Astrocyte (in vitro differentiated cells and primary cell): ENCODE measurements around the gene ELMOD3. TPM values are rescaled to one million over a fixed set of nuclear protein-coding genes. Genes with fewer than 3 reads are reported as not detected.
"Not testable (repeated sequence)": the region's sequence is repeated elsewhere in the genome, so short reads cannot be mapped to it uniquely, and the experiment has no call there.

Experiments
- DNase-seq: peaks from one replicate; pipeline ENCODE4 v3.0.0-alpha.2; 2010; ENCODE audit warnings: low read depth
- FAIRE-seq: peaks from 2 replicates; lab custom pipeline; 2011; peaks lifted over from hg19 to GRCh38; lab: Jason Lieb, UNC
- H2AFZ ChIP-seq: 2 replicates; pipeline ENCODE4 v1.6.0; 2012; ENCODE audit warnings: low read depth, low read length, inconsistent platforms
- H3K27ac ChIP-seq: 2 replicates; pipeline ENCODE4 v1.5.1; 2011; ENCODE audit warnings: low read depth, low read length, inconsistent platforms
- H3K27me3 ChIP-seq: 2 replicates; pipeline ENCODE4 v1.6.0; 2011; ENCODE audit warnings: low read length, inconsistent platforms; ENCODE audit not compliant: insufficient read depth
- H3K36me3 ChIP-seq: 2 replicates; pipeline ENCODE4 v1.5.1; 2011; ENCODE audit warnings: low read length, inconsistent platforms; ENCODE audit not compliant: insufficient read depth
- H3K4me1 ChIP-seq: 2 replicates; pipeline ENCODE4 v1.5.1; 2011; ENCODE audit warnings: low read length, inconsistent platforms; ENCODE audit not compliant: insufficient read depth
- H3K4me2 ChIP-seq: 2 replicates; pipeline ENCODE4 v1.6.0; 2012; ENCODE audit warnings: low read length, inconsistent platforms
- H3K4me3 ChIP-seq: 2 replicates; pipeline ENCODE4 v1.5.1; 2011; ENCODE audit warnings: low read depth, mild to moderate bottlenecking, low read length, inconsistent platforms; ENCODE audit not compliant: insufficient read depth
- H3K79me2 ChIP-seq: 2 replicates; pipeline ENCODE4 v1.6.0; 2012; ENCODE audit warnings: mild to moderate bottlenecking, low read length, inconsistent platforms; ENCODE audit not compliant: insufficient read depth
- H3K9ac ChIP-seq: 2 replicates; pipeline ENCODE4 v1.6.0; 2012; ENCODE audit warnings: mild to moderate bottlenecking, low read length, inconsistent platforms
- H3K9me3 ChIP-seq: 2 replicates; pipeline ENCODE4 v1.5.1; 2012; ENCODE audit warnings: low read depth, mild to moderate bottlenecking, low read length, inconsistent platforms; ENCODE audit not compliant: insufficient read depth
- H4K20me1 ChIP-seq: 2 replicates; pipeline ENCODE4 v1.6.0; 2012; ENCODE audit warnings: low read length, inconsistent platforms; ENCODE audit not compliant: insufficient read depth
- H3K27ac Mint-ChIP-seq: one replicate; pipeline ENCODE4 v1.8.0; 2021; ENCODE audit warnings: mild to moderate bottlenecking, mixed read lengths; ENCODE audit not compliant: unreplicated experiment
- H3K27me3 Mint-ChIP-seq: one replicate; pipeline ENCODE4 v1.8.0; 2021; ENCODE audit warnings: low read depth, mixed read lengths; ENCODE audit not compliant: unreplicated experiment
- H3K36me3 Mint-ChIP-seq: one replicate; pipeline ENCODE4 v1.8.0; 2021; ENCODE audit warnings: low read depth, mixed read lengths; ENCODE audit not compliant: unreplicated experiment
- H3K4me1 Mint-ChIP-seq: one replicate; pipeline ENCODE4 v1.8.0; 2021; ENCODE audit warnings: low read depth, mixed read lengths; ENCODE audit not compliant: unreplicated experiment
- H3K4me3 Mint-ChIP-seq: one replicate; pipeline ENCODE4 v1.8.0; 2021; ENCODE audit warnings: mild to moderate bottlenecking, moderate library complexity, mixed read lengths; ENCODE audit not compliant: unreplicated experiment
- H3K9me3 Mint-ChIP-seq: one replicate; pipeline ENCODE4 v1.8.0; 2021; ENCODE audit warnings: mild to moderate bottlenecking, mixed read lengths; ENCODE audit not compliant: unreplicated experiment
- EZH2 ChIP-seq: IDR thresholded peaks from 2 replicates; pipeline ENCODE4 v1.6.1; 2012; ENCODE audit warnings: mild to moderate bottlenecking, low read length, inconsistent platforms; ENCODE audit not compliant: insufficient read depth
- total RNA-seq: library from RNA; stranded (reverse); gene quantifications from 2 replicates; pipeline ENCODE4 v1.2.1, GENCODE V29; 2021
- TF ChIP-seq, protein P1 (sequence below): IDR thresholded peaks from 2 replicates; pipeline ENCODE4 v1.5.1; 2011; ENCODE audit warnings: low read depth, mild to moderate bottlenecking, inconsistent platforms, low read length, moderate library complexity; ENCODE audit not compliant: insufficient read depth

Gene ELMOD3
- total RNA-seq, 1 donor from 2014 or later: 11.7 TPM

DNA sequence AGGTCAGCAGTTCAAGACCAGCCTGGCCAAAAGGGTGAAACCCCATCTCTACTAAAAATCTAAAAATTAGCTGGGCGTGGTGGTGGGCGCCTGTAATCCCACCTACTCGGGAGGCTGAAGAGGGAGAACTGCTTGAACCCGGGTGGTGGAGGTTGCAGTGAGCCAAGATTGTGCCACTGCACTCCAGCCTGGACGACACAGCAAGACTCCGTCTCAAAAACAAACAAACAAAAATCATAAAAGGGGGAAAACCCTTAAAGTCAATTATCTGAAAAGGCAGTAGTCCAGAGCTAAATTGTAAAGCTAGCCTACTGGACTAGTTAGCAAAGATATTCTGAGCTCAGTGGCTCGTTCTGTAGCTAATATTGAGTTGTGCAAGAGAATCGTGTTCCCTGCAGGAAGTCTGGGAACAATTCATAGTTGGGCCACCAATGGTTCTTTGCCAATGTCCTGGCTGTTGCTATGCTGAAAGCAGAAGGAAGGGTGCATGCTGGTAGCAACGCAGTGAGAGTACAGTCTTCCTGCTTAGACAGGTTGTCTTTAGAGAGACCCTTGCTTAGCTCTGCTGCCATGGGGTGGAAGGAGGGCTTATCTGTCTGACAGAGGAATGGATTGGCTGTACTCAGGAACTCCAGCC lies 31.1 kb upstream of the ELMOD3 start:
- Mint-ChIP-seq H3K27me3 (no peaks in the 10 kb centered on the region), H3K36me3 (peaks cover 35% of the 10 kb centered on the region), H3K9me3 (no peaks in the 10 kb centered on the region), H3K4me3 (no peak overlapping the region), H3K27ac (no peak overlapping the region), H3K4me1 (peaks cover 27% of the 10 kb centered on the region)
- H3K9ac ChIP-seq: no peak overlapping the region
- FAIRE-seq (no peak), DNase-seq (no peak)
- H3K4me3 ChIP-seq: no peak overlapping the region
- peaks cover 84% of the 10 kb centered on the region for H3K79me2 ChIP-seq
- no peak overlapping the region for H3K4me2 ChIP-seq
- H4K20me1 ChIP-seq: peaks cover 83% of the 10 kb centered on the region
- no peak for TF ChIP-seq EZH2
- TF ChIP-seq, protein P1, sequence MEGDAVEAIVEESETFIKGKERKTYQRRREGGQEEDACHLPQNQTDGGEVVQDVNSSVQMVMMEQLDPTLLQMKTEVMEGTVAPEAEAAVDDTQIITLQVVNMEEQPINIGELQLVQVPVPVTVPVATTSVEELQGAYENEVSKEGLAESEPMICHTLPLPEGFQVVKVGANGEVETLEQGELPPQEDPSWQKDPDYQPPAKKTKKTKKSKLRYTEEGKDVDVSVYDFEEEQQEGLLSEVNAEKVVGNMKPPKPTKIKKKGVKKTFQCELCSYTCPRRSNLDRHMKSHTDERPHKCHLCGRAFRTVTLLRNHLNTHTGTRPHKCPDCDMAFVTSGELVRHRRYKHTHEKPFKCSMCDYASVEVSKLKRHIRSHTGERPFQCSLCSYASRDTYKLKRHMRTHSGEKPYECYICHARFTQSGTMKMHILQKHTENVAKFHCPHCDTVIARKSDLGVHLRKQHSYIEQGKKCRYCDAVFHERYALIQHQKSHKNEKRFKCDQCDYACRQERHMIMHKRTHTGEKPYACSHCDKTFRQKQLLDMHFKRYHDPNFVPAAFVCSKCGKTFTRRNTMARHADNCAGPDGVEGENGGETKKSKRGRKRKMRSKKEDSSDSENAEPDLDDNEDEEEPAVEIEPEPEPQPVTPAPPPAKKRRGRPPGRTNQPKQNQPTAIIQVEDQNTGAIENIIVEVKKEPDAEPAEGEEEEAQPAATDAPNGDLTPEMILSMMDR: no peak
- peaks cover 11% of the 10 kb centered on the region for H3K4me1 ChIP-seq
- H3K27ac ChIP-seq: no peak overlapping the region
- no peaks in the 10 kb centered on the region for H3K9me3 ChIP-seq
- H3K36me3 ChIP-seq: peaks cover 50% of the 10 kb centered on the region
- H2AFZ ChIP-seq: no peak overlapping the region
- no peaks in the 10 kb centered on the region for H3K27me3 ChIP-seq

DNA sequence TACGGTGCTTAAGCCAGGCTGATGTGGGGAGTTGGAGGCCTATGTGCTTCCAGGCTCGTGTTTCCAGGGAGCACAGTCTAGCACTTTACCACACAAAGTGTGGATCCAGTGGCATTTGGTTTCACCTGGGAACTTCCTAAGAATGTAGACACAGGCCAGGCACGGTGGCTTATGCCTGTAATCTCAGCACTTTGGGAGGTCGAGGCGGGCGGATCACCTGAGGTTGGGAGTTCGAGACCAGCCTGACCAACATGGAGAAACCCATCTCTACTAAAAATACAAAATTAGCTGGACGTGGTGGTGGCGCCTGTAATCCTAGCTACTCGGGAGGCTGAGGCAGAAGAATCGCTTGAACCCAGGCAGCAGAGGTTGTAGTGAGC lies 30.6 kb upstream of the ELMOD3 start:
- H3K9me3 Mint-ChIP-seq, H3K27me3 ChIP-seq, H3K9ac ChIP-seq, H3K9me3 ChIP-seq, H2AFZ ChIP-seq, H3K27ac Mint-ChIP-seq, DNase-seq, H3K4me3 ChIP-seq, H3K4me2 ChIP-seq, FAIRE-seq, H3K27ac ChIP-seq, H3K27me3 Mint-ChIP-seq: not testable (repeated sequence)
- Histone ChIP-seq H3K36me3 (peaks cover 45% of the 10 kb centered on the region), H4K20me1 (peaks cover 78% of the 10 kb centered on the region), H3K4me1 (peaks cover 11% of the 10 kb centered on the region), H3K79me2 (peaks cover 79% of the 10 kb centered on the region)
- peaks cover 31% of the 10 kb centered on the region for H3K36me3 Mint-ChIP-seq
- H3K4me3 Mint-ChIP-seq: peak overlapping the region; percentile 40
- H3K4me1 Mint-ChIP-seq: peaks cover 26% of the 10 kb centered on the region

DNA sequence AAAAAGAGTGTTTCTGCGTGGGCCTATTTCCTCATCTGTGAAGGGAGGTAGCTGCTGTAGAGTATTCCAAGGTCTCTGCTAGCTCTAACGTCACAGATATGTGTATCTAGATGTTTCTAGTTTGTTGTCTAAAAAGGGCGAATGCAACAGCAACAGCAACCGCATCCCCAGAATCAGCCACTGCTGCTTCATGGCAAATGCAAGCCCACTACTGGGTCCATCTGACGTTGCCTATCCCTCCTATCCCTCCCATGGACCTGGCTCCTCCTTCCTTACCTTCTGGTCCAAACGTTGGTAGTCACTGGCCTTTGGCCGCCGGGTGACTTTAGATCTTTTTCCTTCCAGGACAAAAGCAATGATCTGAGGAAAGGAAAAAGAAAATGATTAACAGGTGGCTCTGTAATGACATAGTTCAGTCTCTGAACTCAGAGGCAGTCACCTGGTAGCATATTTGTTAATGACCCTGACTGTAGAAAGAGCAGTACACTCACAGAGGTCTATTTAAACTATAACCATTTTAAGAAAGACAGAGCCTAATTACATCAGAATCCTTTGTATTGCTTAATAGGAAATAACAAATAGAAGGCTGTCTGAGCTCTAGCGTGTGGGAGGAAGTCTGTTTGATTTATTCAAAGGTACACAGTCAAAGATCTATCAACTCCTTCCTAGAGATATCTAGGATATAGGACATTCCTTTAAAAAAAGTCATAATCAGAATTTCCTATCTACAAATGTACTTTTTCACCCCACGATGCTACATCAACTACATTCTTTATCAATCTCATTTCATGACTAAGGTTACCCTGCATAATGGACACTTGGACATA lies 29.7 kb upstream of the ELMOD3 start:
- Histone ChIP-seq H3K4me3 (peak overlapping the region; percentile 75), H3K4me2 (peak overlapping the region; percentile 89), H3K9me3 (no peaks in the 10 kb centered on the region), H3K27me3 (no peaks in the 10 kb centered on the region), H3K79me2 (peaks cover 73% of the 10 kb centered on the region), H4K20me1 (peaks cover 71% of the 10 kb centered on the region), H3K4me1 (peaks cover 11% of the 10 kb centered on the region), H3K27ac (no peak overlapping the region), H2AFZ (no peak overlapping the region), H3K9ac (peak overlapping the region; percentile 97), H3K36me3 (peaks cover 43% of the 10 kb centered on the region)
- Mint-ChIP-seq H3K4me3 (peak overlapping the region; percentile 99), H3K9me3 (no peaks in the 10 kb centered on the region), H3K36me3 (peaks cover 28% of the 10 kb centered on the region), H3K4me1 (peaks cover 25% of the 10 kb centered on the region), H3K27me3 (no peaks in the 10 kb centered on the region), H3K27ac (no peak overlapping the region)
- FAIRE-seq (no peak), DNase-seq (no peak)
- TF ChIP-seq, protein P1: no peak
- TF ChIP-seq EZH2: no peak
